ENCODE data around the gene MARCHF3.

- TF ChIP-seq POLR2A (IDR thresholded peaks at IDR 0.05; ENCODE audit: low read length) (no peak), CTCF (IDR thresholded peaks at IDR 0.05) (no peak), CBX8 (IDR thresholded peaks at IDR 0.05) (no peak), REST (IDR thresholded peaks at IDR 0.05) (no peak), MAX (IDR thresholded peaks at IDR 0.05) (no peak), ZSCAN20 (CRISPR knock-in tag; IDR thresholded peaks at IDR 0.05) (no peak), POLR2AphosphoS2 (conservative IDR thresholded peaks at IDR 0.05; ENCODE audit: low read length) (no peak), RFX5 (IDR thresholded peaks at IDR 0.05) (no peak), MAFK (IDR thresholded peaks at IDR 0.05; ENCODE audit: partially characterized antibody) (no peak), BHLHE40 (IDR thresholded peaks at IDR 0.05; ENCODE audit: low read depth, low read length) (no peak), SREBF2 (IDR thresholded peaks at IDR 0.05) (no peak), HDAC2 (IDR thresholded peaks at IDR 0.05) (no peak)
Observed at GRCh38 chr5:127061956-127062355, 31.6 kb upstream of the MARCHF3 start.

All from A549 (cell line).